Measurements from ENCODE around the gene ZCRB1.
A peak's percentile ranks its signal among the peaks of the same experiment; 100 is the strongest.
"Not testable (repeated sequence)": the region's sequence is repeated elsewhere in the genome, so short reads cannot be mapped to it uniquely, and the experiment has no call there.

The ZCRB1 gene

GRCh38 chr12:42360747-42361403, 35.0 kb upstream of the ZCRB1 start:
- H3K27me3 ChIP-seq (ENCODE audit: low read depth, low read length): no peaks in the 10 kb centered on the region
- peak overlapping the region; percentile 31 for H3K27ac ChIP-seq (ENCODE audit: low read length)
- no peaks in the 10 kb centered on the region for H3K9me3 ChIP-seq (ENCODE audit: insufficient read depth, low read length)
- 0 out of 2 replicates have a peak, but pooled peaks cover 7% of the 10 kb centered on the region for H4K20me1 ChIP-seq (ENCODE audit: insufficient read depth, low read length)
- peaks cover 31% of the 10 kb centered on the region for H3K36me3 ChIP-seq (replicated peaks; ENCODE audit: low read depth, low read length)
- TF ChIP-seq, protein P1, sequence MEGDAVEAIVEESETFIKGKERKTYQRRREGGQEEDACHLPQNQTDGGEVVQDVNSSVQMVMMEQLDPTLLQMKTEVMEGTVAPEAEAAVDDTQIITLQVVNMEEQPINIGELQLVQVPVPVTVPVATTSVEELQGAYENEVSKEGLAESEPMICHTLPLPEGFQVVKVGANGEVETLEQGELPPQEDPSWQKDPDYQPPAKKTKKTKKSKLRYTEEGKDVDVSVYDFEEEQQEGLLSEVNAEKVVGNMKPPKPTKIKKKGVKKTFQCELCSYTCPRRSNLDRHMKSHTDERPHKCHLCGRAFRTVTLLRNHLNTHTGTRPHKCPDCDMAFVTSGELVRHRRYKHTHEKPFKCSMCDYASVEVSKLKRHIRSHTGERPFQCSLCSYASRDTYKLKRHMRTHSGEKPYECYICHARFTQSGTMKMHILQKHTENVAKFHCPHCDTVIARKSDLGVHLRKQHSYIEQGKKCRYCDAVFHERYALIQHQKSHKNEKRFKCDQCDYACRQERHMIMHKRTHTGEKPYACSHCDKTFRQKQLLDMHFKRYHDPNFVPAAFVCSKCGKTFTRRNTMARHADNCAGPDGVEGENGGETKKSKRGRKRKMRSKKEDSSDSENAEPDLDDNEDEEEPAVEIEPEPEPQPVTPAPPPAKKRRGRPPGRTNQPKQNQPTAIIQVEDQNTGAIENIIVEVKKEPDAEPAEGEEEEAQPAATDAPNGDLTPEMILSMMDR (IDR thresholded peaks at IDR 0.05; ENCODE audit: low read depth, low read length): no peak
- TF ChIP-seq EZH2phosphoT487 (IDR thresholded peaks at IDR 0.05; ENCODE audit: low read depth): no peak
- H3K79me2 ChIP-seq (ENCODE audit: low read length): peaks cover 36% of the 10 kb centered on the region
- peaks cover 24% of the 10 kb centered on the region for H3K4me1 ChIP-seq (ENCODE audit: low read length)
- no peak overlapping the region for H2AFZ ChIP-seq (ENCODE audit: low read depth, low read length)
- no peak overlapping the region for H3K9ac ChIP-seq (ENCODE audit: low read length)
- H3K4me3 ChIP-seq (ENCODE audit: low read length): no peak overlapping the region
- H3K4me2 ChIP-seq (ENCODE audit: low read length): peak overlapping the region; percentile 50

- Histone ChIP-seq H3K27me3 (ENCODE audit: low read depth, low read length) (no peaks in the 10 kb centered on the region), H3K79me2 (ENCODE audit: low read length) (peaks cover 34% of the 10 kb centered on the region), H3K4me1 (ENCODE audit: low read length) (peaks cover 18% of the 10 kb centered on the region), H4K20me1 (ENCODE audit: insufficient read depth, low read length) (0 out of 2 replicates have a peak, but pooled peaks cover 3% of the 10 kb centered on the region), H3K9ac (ENCODE audit: low read length) (no peak overlapping the region), H3K4me2 (ENCODE audit: low read length) (no peak overlapping the region), H3K4me3 (ENCODE audit: low read length) (no peak overlapping the region), H2AFZ (ENCODE audit: low read depth, low read length) (no peak overlapping the region), H3K36me3 (replicated peaks; ENCODE audit: low read depth, low read length) (peaks cover 28% of the 10 kb centered on the region), H3K9me3 (ENCODE audit: insufficient read depth, low read length) (no peaks in the 10 kb centered on the region), H3K27ac (ENCODE audit: low read length) (no peak overlapping the region)
- no peak for TF ChIP-seq EZH2phosphoT487 (IDR thresholded peaks at IDR 0.05; ENCODE audit: low read depth)
- TF ChIP-seq, protein P1 (IDR thresholded peaks at IDR 0.05; ENCODE audit: low read depth, low read length): no peak
Observed at GRCh38 chr12:42356344-42356743, 30.4 kb upstream of the ZCRB1 start.

DNA sequence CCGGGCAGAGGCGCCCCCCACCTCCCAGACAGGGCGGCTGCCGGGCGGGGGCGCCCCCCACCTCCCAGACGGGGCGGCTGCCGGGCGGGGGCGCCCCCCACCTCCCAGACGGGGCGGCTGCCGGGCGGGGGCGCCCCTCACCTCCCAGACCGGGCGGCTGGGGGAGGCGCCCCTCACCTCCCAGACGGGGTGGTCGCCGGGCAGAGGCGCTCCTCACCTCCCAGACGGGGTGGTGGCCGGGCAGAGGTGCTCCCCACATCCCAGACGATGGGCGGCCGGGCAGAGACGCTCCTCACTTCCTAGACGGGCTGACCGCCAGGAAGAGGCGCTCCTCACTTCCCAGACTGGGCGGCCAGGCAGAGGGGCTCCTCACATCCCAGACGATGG, 24.1 kb upstream of the ZCRB1 start:
- not testable (repeated sequence) for H3K27ac ChIP-seq (ENCODE audit: low read length); H3K4me2 ChIP-seq (ENCODE audit: low read length); H3K9me3 ChIP-seq (ENCODE audit: insufficient read depth, low read length); H3K9ac ChIP-seq (ENCODE audit: low read length); H3K4me1 ChIP-seq (ENCODE audit: low read length); H3K4me3 ChIP-seq (ENCODE audit: low read length); H3K27me3 ChIP-seq (ENCODE audit: low read depth, low read length); H2AFZ ChIP-seq (ENCODE audit: low read depth, low read length)
- Histone ChIP-seq H3K79me2 (ENCODE audit: low read length) (peaks cover 48% of the 10 kb centered on the region), H4K20me1 (ENCODE audit: insufficient read depth, low read length) (peaks cover 12% of the 10 kb centered on the region), H3K36me3 (replicated peaks; ENCODE audit: low read depth, low read length) (peaks cover 20% of the 10 kb centered on the region)

DNA sequence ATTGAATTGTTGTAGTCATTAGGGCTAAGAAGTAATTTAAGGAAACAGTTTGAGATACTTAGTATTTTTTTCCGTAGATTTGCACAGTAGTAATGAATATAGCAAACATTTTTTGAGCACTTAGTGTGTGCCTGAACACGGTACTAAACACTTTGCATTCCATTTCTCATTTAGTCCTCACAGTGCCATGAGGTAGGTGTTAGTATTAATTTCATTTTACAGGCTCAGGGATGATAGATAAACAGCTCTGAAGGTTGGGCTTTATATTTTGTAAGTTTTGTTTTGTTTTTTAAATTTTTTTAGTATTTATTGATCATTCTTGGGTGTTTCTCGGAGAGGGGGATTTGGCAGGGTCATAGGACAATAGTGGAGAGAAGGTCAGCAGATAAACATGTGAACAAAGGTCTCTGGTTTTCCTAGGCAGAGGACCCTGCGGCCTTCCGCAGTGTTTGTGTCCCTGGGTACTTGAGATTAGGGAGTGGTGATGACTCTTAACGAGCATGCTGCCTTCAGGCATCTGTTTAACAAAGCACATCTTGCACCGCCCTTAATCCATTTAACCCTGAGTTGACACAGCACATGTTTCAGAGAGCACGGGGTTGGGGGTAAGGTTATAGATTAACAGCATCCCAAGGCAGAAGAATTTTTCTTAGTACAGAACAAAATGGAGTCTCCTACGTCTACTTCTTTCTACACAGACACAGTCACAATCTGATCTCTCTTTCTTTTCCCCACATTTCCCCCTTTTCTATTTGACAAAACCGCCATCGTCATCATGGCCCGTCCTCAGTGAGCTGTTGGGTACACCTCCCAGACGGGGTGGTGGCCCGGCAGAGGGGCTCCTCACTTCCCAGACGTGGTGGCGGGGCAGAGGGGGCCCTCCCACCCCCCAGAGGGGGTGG, 23.5 kb upstream of the ZCRB1 start:
- Histone ChIP-seq H4K20me1 (ENCODE audit: insufficient read depth, low read length) (peaks cover 12% of the 10 kb centered on the region), H3K36me3 (replicated peaks; ENCODE audit: low read depth, low read length) (peaks cover 16% of the 10 kb centered on the region), H3K79me2 (ENCODE audit: low read length) (peaks cover 53% of the 10 kb centered on the region)
- not testable (repeated sequence) for H3K27ac ChIP-seq (ENCODE audit: low read length); H3K9me3 ChIP-seq (ENCODE audit: insufficient read depth, low read length); H3K4me3 ChIP-seq (ENCODE audit: low read length); H3K9ac ChIP-seq (ENCODE audit: low read length); H3K27me3 ChIP-seq (ENCODE audit: low read depth, low read length); H3K4me1 ChIP-seq (ENCODE audit: low read length); H2AFZ ChIP-seq (ENCODE audit: low read depth, low read length); H3K4me2 ChIP-seq (ENCODE audit: low read length)

Data from OCI-LY3 (cell line).